ENCODE measurements around the gene CLCN4. TPM values are rescaled to one million over a fixed set of nuclear protein-coding genes. Genes with fewer than 3 reads are reported as not detected.

The CLCN4 gene
- total RNA-seq, 1 experiment from 2014 or later = 6.9 TPM

DNA sequence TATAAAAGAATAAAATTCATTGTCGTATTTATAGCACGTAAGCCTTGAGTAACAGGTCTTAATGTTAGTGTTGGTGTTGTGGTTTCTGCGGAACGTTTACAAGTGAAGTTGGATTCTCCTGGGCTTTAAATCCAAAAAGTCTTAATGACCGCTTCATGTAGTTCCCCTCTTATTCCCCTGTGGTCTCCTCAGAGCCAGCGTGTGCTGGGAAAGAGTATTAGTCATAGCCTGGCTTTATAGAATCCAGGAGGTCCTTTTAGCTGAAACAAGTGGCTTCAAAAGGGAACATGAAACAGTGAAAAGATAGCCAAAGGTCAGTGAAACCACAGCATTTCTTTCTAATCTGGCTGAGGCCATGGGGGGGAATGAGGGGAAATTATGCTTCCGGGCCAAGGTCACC lies 79.1 kb downstream of the CLCN4 start:
- peaks cover 36 to 41% of the 10 kb centered on the region in 2 experiments for H3K9me3 Mint-ChIP-seq
- H4K91ac ChIP-seq (ENCODE audit: insufficient read length, low read depth, low read length) = no peak overlapping the region
- no peak overlapping the region for H3K4me3 Mint-ChIP-seq
- no peaks in the 10 kb centered on the region for H4K20me1 ChIP-seq (ENCODE audit: control insufficient read depth, insufficient read depth, insufficient read length)
- H3K4me2 ChIP-seq (ENCODE audit: insufficient read depth, insufficient read length, low read length) = no peak overlapping the region
- H3K27me3 ChIP-seq (ENCODE audit: insufficient read depth, low read length) = no peaks in the 10 kb centered on the region
- no peak overlapping the region for H4K8ac ChIP-seq (replicated peaks; ENCODE audit: insufficient read length, low read depth, low read length)
- H3K79me2 ChIP-seq (ENCODE audit: insufficient read depth, low read length) = no peaks in the 10 kb centered on the region
- no peak overlapping the region for H2BK20ac ChIP-seq (ENCODE audit: low read depth, low read length, poor library complexity, severe bottlenecking)
- no peak overlapping the region for H2BK15ac ChIP-seq (ENCODE audit: low read depth, low read length)
- no peak overlapping the region for H3K18ac ChIP-seq (ENCODE audit: insufficient read length, low read depth, low read length)
- no peak overlapping the region for H3K4ac ChIP-seq (ENCODE audit: low read depth, low read length)
- no CpG with 5 or more reads among the region's 7 CpGs for whole genome bisulfite sequencing (ENCODE audit: extremely low coverage, insufficient read length, low lambda C conversion rate)
- H3K36me3 Mint-ChIP-seq (ENCODE audit: insufficient read depth in 1 of 3, low read depth in 3 of 3) = peaks cover 2 to 7% (median 5%) of the 10 kb centered on the region in 3 experiments; a peak in 5 of 7 replicates
- H3K23ac ChIP-seq (ENCODE audit: insufficient read length, low read depth, low read length) = no peak overlapping the region
- H2BK5ac ChIP-seq (ENCODE audit: insufficient read length, low read length) = no peak overlapping the region
- H3K27ac Mint-ChIP-seq = no peak overlapping the region
- H3K14ac ChIP-seq (ENCODE audit: insufficient read depth, low read length) = no peak overlapping the region
- H2BK120ac ChIP-seq (ENCODE audit: low read depth, low read length, poor library complexity, severe bottlenecking) = no peak overlapping the region
- no peaks in the 10 kb centered on the region for H3K23me2 ChIP-seq (ENCODE audit: insufficient read length, low read depth, low read length, poor library complexity, severe bottlenecking)
- no peak overlapping the region for H2AK5ac ChIP-seq (ENCODE audit: insufficient read length, low read length)
- H3K27me3 Mint-ChIP-seq (ENCODE audit: low read depth) = no peaks in the 10 kb centered on the region; the same call in 1 of the 2 replicates
- H3K9me3 ChIP-seq (ENCODE audit: control insufficient read depth, low read depth, low read length) = no peaks in the 10 kb centered on the region
- no peak for DNase-seq
- no peak overlapping the region for H2AFZ ChIP-seq (ENCODE audit: low read length)
- no peak overlapping the region for H2BK12ac ChIP-seq (ENCODE audit: insufficient read length, low read depth, low read length)
- H3T11ph ChIP-seq (ENCODE audit: low read length) = no peak overlapping the region
- no peak overlapping the region for H3K56ac ChIP-seq (ENCODE audit: insufficient read length, low read depth, low read length)
- H3K9ac ChIP-seq (ENCODE audit: extremely low read depth, insufficient read length, low read length) = no peak overlapping the region
- H3K27ac ChIP-seq (ENCODE audit: insufficient read length, low read depth, low read length) = no peak overlapping the region
- H4K5ac ChIP-seq (ENCODE audit: insufficient read length, low read depth, low read length) = no peak overlapping the region
- no peaks in the 10 kb centered on the region for H3K4me1 Mint-ChIP-seq
- no peak for TF ChIP-seq CTCF (conservative IDR thresholded peaks at IDR 0.05)
- H3K79me1 ChIP-seq (ENCODE audit: insufficient read depth, low read depth, low read length, poor library complexity, severe bottlenecking) = no peaks in the 10 kb centered on the region
- no peaks in the 10 kb centered on the region for H3K4me1 ChIP-seq (ENCODE audit: insufficient read depth, low read length)
